ENCODE results near the gene SPPL2B.

SPPL2B gene

DNA sequence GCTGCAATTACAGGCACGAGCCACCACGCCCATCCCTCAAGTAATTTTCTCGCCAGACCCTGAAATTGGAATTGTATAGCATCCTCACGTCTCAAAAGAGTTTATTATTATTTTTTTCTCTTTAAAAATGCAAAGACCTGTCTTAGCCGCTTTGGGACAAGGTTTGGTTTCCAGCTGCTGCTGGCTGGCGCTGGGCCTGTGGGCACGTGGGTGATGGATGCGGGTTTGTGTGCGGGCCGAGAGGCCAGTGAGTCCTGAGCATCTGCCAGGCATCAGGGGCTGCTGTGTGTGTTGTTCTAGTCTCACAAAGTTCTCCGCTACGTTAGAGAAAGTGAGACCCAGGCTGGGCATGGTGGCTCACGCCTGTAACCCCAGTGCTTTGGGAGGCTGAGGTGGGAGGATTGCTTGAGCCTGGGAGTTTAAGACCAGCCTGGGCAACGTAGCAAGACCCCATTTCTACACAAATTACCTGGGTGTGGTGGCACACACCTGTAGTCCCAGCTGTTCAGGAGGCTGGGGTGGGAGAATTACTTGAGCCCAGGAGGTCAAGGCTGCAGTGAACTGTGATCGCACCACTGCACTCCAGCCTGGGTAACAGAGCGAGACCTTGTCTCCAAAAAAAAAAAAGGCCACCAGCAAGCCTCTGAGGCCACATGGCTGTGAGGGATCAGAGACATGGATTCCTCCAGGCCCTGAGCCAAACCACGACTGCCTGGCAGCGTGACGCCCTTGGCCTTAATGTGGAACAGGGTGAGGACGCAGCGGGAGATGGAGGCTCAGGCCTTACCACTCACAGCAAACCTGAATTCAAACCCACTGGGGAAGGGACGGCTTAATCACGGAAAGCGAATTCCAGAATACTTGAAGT lies 26.9 kb downstream of the SPPL2B start:
- no peak for DNase-seq (ENCODE audit: low read depth, low spot score)

DNA sequence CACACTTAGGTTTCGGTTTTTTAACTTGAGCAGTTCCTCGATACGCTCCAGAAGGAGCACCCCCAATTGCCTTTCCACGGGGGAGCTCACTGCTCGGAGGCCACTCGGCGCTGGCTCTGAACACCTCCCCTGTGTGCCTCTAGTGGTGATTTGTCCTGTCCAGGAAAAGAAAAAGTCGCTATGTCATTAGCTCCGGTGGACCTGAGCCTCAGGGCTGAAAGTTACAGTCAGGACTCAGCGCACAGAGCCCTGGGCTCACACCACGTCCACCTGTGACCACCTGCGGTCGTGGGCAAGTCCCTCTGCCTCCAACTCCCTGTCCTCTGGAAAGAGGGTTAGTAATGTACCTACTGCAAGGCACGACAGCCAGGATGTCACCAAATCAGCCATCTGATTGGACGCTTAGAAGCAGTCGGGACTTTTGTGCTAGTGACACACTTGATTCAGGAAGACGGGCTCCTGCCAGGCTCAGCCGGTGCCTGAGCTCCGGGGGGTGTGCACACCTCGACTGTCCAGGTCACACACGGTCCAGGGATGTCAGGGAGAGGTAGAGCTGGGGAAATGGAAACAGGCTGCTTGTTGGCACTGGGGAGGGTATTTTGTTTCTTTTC lies 27.7 kb downstream of the SPPL2B start:
- no peak for DNase-seq (ENCODE audit: low read depth, low spot score)

DNA sequence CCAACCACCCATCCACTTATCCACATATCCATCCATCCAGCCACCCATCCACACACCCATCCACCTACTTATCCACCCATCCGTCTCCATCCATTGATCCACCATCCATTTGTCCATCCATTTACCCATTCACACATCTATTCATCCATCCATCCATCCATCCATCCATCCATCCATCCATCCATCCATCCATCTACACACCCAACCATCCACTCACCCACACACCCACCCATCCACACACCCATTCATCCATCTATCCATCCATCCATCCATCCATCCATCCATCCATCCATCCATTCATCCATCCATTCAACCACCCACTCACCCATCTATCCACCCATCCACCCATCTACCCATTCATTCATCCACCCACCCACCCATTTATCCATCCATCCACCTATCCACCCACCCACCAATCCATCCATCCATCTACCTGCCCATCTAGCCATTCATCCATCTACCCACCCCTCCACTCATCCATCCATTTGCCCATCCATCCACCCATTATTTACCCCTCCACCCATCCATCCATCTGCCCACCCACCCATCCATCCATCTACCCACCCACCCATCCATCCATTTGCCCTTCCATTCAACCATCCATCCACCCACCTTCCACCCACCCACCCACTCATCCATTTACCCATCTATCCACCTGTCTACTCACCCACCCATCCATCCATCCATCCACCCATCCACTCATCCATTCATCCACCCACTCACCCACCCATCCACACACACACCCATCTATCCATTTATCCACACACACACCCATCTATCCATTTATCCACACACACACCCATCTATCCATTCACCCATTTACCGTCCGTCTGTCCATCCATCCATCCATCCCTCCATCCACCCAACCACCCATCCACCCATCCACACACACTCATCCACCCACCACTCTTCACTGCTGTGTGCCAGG lies 29.1 kb downstream of the SPPL2B start:
- no peak for DNase-seq (ENCODE audit: low read depth, low spot score)

DNA sequence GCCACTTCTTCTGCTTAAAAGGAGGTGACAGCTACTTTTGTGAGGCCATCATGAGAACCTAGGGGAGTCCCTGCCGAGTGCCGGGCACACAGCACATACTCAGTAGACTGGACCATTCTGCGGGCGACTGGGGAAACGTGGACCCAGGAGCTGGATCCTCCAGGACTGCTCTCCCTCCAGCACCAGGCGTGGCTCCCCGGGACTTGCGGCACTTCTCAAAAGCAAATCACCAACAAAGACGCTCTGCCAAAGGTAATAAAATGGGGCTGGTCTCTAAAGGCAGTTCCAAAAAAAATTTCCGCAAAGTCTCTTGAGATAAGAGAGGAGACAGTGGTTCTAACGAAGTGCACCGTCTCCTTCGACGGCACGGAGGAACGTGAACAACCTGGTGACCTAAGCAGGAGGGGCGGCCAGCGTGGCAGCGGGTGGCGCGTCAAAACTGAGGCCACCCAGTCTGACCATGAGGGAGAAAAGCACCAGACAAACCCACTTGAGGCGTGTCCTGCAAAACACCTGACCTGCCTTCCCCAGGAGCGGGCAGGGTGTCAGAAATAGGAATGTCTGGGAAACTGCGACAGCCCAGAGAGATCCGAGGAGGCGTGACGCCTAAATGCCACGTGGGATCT lies 30.2 kb downstream of the SPPL2B start:
- no peak for DNase-seq (ENCODE audit: low read depth, low spot score)

DNA sequence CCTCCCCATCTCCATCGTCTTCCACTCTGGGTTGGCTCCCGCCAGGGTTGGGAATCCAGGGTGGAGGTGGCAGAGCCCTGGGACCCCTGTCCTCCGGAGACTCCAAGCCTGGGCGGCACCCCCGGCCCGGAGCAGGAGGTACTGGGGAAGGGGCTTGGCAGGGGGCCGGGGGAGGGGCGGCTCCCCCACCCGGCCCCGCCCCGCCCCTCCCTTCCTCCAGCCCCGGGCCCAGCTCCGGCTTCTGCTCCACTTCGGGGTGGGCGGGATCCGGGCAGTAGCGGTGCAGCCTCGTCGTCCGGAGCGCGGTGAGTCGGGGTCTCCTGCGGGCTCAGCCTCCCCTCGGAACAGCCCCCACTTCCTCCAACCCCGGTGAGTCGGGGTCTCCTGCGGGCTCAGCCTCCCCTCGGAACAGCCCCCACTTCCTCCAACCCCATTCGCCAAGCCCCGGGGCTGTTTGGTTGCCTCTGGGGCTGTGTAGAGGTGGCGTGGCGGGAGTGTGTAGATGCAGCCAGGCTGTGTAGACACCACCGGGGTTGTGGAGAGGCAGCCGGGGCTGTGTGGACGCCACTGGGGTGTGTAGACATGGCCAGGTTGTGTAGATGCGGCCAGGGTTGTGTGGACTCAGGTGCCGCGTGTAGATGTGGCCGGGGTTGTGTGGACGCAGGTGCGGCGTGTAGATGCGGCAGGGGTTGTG lies 31.7 kb downstream of the SPPL2B start, which contains the start of gene TMPRSS9:
Gene TMPRSS9 (plus strand): TSS at position 274 of the 694 bp plus-strand sequence. CDS start 29,521 bp downstream, outside the sequence.
- DNase-seq (ENCODE audit: low read depth, low spot score) = no peak

DNA sequence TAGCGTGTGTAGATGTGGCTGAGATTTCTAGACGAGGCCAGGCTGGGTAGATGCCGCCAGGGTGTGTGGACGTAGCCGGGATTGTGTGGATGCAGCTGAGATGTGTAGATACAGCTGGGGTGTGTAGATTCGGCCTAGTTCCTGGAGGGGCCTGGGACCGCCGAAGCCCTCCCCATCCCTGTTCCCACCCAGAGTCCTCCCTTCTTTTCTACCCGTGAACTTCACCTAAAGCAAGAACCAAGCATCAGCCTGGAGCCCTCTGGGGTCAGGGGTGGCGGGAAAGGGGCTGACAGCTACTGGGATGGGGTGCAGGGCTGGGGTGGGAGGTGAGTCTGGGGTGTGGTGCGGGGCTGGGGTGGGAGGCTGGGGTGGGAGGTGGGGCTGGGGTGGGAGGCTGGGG lies 32.3 kb downstream of the SPPL2B start:
- no peak for DNase-seq (ENCODE audit: low read depth, low spot score)

DNA sequence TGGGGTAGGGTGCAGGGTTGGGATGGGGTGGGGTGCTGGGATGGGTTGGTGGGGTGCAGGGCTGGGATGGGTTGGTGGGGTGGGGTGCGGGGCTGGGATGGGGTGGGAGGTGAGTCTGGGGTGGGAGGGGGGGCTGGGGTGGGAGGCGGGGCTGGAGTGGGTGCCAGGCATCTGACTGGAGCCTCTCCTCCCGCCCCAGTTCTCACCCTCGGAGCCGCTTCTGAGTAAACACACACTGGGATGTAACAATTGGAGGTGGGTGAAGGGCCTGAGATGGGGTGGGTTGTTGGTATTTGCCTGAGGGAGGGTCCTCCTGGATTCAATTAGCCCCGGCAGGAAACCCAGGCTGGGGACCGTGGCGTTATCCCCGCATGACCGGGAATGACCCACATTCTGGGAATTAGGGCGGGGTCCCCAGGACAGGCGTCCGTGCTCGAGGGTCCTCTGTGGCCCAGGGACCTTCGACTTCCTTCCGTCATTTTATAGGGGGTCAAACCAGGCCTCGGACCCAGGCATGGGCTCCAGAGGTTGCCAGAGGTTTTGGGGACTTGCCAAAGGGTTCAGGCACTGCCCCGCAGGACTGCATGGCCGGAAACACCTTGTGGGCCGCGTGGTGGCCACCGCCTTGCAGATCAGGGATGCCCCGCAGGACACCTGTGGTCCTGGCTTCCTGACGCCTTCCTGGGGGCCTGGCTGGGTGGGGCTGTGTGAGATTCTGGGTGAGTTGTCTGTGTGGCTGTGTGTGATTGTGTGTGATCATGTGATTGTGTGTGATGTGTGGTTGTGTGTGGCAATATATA lies 33.0 kb downstream of the SPPL2B start:
- DNase-seq (ENCODE audit: low read depth, low spot score) = no peak

DNA sequence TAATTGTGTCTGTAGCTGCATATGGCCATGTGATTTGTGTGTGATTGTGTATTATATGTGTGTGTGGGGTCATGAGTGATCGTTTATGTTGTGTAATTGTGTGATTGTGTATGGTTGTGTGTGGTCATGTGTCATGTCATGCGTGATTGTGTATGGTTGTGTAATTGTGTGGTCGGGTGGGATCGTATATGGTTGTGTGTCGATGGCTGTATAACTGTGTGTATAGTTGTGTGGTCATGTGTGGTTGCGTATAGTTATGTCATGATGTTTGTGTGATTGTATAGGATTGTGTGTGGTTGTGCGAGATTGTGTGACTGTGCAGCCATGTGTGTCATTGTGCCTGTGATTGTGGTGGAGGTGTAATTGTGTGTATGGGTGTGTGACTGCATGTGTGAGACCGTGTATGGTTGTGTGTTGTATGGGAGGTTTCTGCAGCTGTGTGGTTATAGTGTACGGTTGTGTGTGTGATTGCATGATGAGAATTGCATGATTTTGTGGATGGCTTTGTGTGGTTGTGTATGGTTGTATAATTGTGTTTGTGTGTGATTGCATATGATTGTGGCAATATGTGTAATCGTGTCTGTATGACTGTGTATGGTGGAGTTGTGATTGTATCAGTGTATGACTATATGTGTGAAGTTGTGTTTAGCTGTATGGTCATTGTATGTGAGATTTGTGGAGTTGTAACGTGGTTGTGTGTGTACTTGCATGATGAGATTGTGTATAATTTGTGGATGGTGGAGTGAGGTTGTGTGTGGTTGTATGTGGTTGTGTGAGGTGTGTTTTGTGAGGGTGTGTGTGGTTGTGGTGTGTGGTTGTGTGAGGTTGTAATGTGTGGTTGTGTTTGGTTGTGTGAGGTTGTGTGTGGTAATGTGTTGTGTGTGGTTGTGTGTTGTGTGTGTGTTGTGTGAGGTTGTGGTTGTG lies 33.8 kb downstream of the SPPL2B start:
- DNase-seq (ENCODE audit: low read depth, low spot score) = no peak

DNA sequence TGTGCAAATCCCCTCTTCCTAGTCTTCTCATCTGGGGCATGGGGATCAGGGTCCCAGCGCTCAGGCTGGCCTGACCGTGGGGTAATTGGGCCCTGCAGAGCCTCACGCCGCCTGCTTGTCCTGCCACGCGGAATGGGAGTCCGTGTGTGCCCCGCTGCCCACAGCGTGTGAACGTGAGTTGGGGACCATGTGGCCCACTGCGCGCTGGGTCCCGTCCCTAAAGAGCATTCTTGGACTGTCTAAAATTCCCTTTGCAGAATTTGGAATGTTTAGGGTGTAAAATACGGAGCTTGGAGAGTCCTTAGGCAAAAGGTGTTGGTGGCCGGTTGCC lies 34.5 kb downstream of the SPPL2B start:
- no peak for DNase-seq (ENCODE audit: low read depth, low spot score)

DNA sequence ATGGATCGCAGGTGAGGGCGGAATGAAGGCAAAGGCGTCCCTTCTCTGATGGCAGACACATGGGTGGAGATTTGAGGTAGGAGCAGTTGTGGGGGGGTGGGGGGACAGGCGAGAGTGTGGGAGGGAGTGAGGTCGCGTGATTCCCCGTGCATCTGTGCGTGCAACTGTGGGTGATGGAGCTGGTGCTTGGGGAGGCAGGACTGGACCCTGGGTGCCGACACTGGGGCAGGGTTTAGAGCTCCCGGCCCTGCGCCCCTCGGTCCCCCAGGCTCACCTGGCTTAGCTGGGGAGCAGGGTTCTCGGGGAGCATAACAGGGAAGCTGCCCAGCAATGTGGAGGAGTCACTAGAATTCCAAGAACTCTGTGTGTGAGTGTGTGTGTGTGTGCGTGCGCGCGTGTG lies 34.9 kb downstream of the SPPL2B start:
- no peak for DNase-seq (ENCODE audit: low read depth, low spot score)

DNA sequence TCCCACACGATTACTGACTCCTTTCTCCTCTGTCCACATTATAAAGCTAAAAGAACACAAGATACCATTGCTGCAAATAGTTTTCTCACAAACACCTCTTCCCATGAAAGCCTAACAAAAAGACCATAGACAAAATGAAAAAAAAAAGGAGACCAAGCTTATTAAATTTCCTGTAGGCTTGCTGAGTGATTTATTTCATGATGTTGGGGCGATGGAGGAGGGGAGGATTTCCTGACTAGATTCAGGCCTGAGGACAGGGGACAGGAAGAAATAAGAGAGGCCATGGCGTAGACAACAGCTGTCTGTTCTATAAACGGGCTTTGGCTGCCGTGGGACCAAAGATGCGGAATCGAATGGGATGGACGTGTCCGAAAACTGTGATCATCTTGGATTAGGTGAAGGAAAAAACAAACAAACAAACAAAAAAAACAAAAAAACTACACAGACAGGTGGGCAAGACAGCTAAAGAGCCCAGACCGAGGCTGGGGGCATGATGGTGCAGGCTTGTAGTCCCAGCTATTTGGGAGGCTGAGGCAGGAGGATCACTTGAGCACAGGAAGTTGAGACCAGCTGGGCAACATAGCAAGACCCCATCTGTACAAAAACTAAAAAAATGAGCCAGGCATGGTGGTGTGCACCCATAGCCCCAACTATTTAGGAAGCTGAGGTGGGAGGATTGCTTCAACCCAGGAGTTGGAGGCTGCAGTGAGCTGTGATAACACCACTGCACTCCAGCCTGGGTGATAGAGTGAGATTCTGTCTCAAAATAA lies 36.9 kb downstream of the SPPL2B start:
- DNase-seq (ENCODE audit: low read depth, low spot score) = no peak

DNA sequence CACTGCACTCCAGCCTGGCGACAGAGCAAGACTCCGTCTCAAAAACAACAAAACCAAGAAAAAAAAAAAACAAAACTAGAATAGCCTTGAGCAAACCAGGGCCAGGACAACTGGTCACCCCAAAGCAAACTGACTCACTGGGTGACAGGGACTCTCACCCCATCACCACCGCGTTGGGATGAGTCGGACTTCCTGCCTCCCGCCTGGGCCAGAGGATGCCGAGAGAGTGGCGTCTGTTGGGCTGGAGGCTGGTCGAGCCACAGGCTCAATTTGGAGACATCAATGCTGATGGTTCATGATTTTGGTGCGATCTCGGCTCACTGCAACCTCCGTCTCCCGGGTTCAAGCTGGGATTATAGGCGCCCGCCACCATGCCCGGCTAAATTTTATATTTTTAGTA lies 43.2 kb downstream of the SPPL2B start:
- no peak for DNase-seq (ENCODE audit: low read depth, low spot score)

DNA sequence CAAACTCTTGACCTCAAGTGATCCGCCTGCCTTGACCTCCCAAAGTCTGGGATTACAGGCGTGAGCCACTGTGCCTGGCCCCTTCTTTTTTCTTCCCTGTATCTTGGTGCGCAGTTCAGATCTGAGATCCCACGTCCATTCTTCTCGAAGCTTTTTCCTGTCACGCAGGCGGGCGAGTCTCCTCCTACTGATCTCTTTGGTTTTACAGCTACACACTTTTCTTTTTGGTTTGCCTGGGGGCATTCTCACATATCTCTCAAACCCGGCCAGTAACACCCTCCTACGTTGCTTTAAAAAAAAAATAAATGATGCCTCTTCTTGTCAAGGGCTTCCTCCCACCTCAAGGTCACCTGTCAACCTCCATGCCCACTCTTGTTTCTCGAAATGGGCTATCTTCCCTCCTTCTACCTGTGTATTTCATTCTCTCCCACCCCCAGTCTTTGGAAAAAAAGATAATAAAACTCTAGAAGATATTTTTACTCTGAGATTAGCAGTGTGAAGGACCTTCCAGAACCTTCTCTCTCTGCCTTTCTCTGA lies 43.7 kb downstream of the SPPL2B start:
- no peak for DNase-seq (ENCODE audit: low read depth, low spot score)

DNA sequence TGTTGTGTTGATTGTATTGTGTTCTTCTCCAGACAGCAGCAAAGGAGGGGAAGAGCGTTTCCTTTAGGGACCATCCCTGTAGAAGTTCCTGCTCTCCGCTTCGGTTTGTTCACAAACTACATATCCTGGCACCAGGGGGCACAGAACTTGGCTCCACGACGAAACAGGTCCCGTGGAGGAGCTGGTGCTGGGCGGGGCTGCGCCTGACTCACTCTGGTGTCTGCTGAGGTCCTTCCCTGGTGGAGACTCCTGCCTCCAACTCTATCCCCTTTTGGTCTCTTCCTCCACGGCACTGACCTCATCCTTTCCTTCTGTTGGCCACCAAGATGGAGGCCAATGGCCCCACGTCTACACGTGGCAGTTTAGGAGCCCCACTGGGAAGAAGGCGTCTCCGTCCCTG lies 46.3 kb downstream of the SPPL2B start:
- no peak for DNase-seq (ENCODE audit: low read depth, low spot score)

DNA sequence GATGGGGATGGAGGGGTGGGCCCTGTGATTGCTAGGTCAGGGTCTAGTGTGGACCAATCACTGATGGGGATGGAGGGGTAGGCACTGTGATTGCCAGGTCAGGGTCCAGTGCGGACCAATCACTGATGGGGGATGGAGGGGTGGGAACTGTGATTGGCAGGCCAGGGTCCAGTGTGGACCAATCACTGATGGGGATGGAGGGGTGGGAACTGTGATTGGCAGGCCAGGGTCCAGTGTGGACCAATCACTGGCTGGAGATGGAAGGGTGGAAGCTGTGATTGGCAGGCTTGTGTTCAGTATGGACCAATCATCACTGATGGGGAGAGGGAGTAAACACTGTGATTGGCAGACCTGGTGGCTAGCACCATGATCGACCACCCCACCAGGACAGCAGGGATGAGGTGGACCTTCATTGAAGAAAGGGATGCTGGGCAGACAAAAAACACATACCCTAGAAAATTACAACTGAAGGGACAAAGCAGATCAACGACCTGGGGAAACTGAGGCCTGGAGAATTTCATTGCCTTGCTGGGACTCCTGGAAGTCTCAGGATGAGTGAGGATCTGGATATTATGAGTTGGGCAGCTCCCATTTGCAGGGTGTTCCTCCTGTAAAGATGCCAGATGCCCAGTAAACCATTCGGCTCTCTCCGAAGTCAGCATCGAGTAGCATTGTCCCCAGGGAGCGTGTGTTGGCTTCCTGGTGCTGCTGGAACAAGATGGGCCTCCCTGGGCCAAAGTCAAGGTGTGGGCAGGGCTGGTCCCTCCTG lies 47.1 kb downstream of the SPPL2B start:
- no peak for DNase-seq (ENCODE audit: low read depth, low spot score)

DNA sequence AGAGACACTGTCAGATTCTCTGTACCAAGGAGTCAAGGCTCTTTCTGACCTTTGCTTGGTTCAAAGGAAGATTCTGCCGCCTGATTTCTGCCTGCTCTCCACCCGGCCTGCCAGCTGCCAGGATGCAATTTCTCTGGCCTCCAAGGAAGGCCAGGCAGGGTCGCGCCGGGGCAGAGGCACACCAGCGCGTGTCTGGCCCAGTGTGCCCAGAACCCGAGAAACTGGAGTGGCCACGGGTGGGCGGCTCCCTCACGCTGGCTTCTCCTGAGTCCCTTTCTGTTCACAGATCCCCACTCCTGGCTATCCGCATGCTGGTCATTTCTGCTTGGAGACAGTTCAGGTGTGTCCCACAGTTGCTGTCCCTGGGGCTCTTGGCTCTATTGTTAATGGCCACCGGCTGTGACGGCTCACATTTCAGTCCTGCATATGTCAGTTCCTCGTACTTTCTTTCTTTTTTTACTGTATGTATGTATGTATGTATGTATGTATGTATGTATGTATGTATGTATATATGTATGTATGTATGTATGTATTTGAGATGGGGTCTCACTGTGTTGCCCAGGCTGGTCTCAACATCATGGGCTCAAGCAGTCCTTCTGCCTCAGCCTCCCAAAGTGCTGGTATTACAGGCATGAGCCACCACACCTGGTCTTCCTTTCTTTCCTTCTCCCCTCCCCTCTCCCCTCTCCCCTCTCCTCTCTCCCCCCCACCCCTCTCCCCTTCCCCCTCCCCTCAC lies 48.5 kb downstream of the SPPL2B start:
- no peak for DNase-seq (ENCODE audit: low read depth, low spot score)

DNA sequence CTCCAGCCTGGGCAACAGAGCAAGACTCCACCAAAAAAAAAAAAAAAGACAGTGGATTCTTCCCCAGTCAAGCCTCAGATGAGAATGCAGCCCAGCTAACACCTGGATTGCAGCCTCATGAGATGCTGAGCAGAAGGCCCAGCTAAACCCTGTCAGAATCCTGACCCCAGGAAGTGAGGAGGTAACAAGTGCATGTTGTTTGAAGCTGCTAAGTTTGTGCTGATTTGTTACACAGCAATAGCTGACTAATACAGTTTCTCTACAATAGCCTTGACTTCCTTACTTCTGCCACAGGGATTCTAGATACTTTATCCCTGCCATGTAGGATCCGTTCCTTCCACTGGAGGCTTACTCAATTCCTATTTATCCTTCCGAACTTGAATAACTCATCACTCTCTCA lies 52.1 kb downstream of the SPPL2B start:
- DNase-seq (ENCODE audit: low read depth, low spot score) = no peak

Measured in ELF-1 (cell line).